Measurements from ENCODE around the gene CTIF. TPM values are rescaled to one million over a fixed set of nuclear protein-coding genes. Genes with fewer than 3 reads are reported as not detected.

Gene CTIF
- polyA plus RNA-seq, 4 donors, result 8.1 to 22.6 (median 11.3) TPM

DNA sequence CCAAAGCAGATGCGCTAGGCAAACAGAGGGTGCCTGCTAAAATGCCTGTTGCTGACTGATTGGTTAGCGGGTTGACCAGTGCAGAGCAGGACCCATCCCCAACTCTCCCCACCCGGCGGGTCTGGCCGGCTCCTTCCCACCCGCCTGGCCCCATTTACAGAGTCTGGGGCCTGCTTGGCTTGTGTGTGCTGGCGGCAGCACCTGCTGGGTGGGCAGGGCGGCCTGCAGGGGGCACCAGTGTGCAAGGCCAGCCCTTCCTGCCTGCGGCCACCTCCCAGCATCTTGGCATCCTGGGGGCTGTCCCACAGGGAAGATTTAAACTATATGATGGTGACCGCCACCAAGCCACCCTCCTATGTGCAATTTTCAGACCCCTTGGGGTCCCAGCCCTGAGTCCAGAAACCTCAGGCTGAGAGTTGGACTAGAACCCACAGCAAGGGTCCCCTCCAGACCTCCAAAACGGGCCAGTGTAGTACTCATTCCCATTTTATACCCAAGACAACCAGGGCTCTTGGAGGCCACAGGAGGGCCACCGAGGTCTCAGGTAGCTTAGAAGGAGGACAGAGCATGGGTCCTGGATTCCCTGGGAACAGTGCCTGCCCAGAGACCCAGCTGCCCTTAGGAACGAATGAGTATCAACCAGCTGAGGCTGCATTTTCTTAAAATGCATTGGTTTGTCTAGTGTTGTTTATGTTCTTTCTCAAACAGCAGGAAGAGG lies 238.4 kb downstream of the CTIF start:
- FAIRE-seq, result no peak

DNA sequence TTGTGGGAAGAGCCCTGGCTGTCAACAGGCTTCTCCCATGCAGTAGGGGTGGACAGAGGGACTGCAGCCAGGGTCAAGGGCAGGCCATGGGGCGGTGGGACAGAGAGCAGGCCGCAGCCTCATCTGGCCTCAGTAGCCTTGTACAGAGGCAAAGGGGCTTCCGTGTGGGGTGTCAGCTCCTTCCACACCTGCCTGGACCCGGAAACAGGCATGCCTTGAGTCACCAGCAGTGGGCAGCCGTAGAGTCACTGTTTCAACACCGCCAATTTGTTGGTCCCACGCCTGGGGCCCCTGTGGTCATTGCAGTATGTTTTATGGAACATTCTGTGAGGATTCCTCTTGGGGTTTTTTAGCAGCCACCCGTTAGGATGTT lies 238.9 kb downstream of the CTIF start:
- H3K4me1 ChIP-seq (ENCODE audit: control insufficient read depth in 3 of 3, insufficient read depth in 2 of 3, low read depth in 1 of 3, low read length in 2 of 3), result peaks cover 5 to 69% (median 5%) of the 10 kb centered on the region in 3 donors
- H3K27me3 ChIP-seq (ENCODE audit: control insufficient read depth in 3 of 3, insufficient read depth in 3 of 3, low read length in 3 of 3), result no peaks in the 10 kb centered on the region
- no peaks in the 10 kb centered on the region for H3K9me3 ChIP-seq (ENCODE audit: control insufficient read depth in 2 of 2, insufficient read depth in 1 of 2, low read depth in 1 of 2, low read length in 1 of 2)
- FAIRE-seq (no peak), DNase-seq (peak in 1 of 2 donors; percentile 61)
- H3K36me3 ChIP-seq (ENCODE audit: control insufficient read depth in 3 of 3, insufficient read depth in 2 of 3, low read depth in 1 of 3, low read length in 3 of 3), result peaks cover 0 to 42% (median 0%) of the 10 kb centered on the region in 3 donors
- WGBS, 3 donors, result 77 to 86% (median 84%) methylated on average over 8 of the region's 8 CpGs
- H3K4me3 ChIP-seq (ENCODE audit: low read depth in 1 of 3, low read length in 3 of 3), result no peak overlapping the region
- H3K27ac ChIP-seq (ENCODE audit: low read depth in 1 of 3, low read length in 2 of 3), result peak overlapping the region in 2 of 3 donors; percentile 58 to 97

More for the DNA sequence above, 238.4 kb downstream of the CTIF start:
- Histone ChIP-seq H3K27ac (ENCODE audit: low read depth in 1 of 3, low read length in 2 of 3) (peak overlapping the region in 2 of 3 donors; percentile 58 to 97), H3K36me3 (ENCODE audit: control insufficient read depth in 3 of 3, insufficient read depth in 2 of 3, low read depth in 1 of 3, low read length in 3 of 3) (peaks cover 0 to 42% (median 0%) of the 10 kb centered on the region in 3 donors), H3K4me3 (ENCODE audit: low read depth in 1 of 3, low read length in 3 of 3) (no peak overlapping the region), H3K9me3 (ENCODE audit: control insufficient read depth in 2 of 2, insufficient read depth in 1 of 2, low read depth in 1 of 2, low read length in 1 of 2) (no peaks in the 10 kb centered on the region), H3K27me3 (ENCODE audit: control insufficient read depth in 3 of 3, insufficient read depth in 3 of 3, low read length in 3 of 3) (no peaks in the 10 kb centered on the region), H3K4me1 (ENCODE audit: control insufficient read depth in 3 of 3, insufficient read depth in 2 of 3, low read depth in 1 of 3, low read length in 2 of 3) (peaks cover 3 to 63% (median 5%) of the 10 kb centered on the region in 3 donors)
- DNase-seq, result peak; percentile 59 to 80
- 30 to 40% (median 39%) methylated on average over 13 of the region's 13 CpGs for WGBS, 3 donors

- WGBS, 3 donors, result 83 to 93% (median 90%) methylated on average over 13 of the region's 13 CpGs
- no peak for FAIRE-seq
Measured at GRCh38 chr18:48778344-48779011, 239.6 kb downstream of the CTIF start.

GRCh38 chr18:48779462-48779861 lies 240.6 kb downstream of the CTIF start:
- Histone ChIP-seq H3K27me3 (ENCODE audit: control insufficient read depth in 3 of 3, insufficient read depth in 3 of 3, low read length in 3 of 3) (no peaks in the 10 kb centered on the region), H3K4me3 (ENCODE audit: low read depth in 1 of 3, low read length in 3 of 3) (no peak overlapping the region), H3K27ac (ENCODE audit: low read depth in 1 of 3, low read length in 2 of 3) (peak overlapping the region in 1 of 3 donors; percentile 97), H3K4me1 (ENCODE audit: control insufficient read depth in 3 of 3, insufficient read depth in 2 of 3, low read depth in 1 of 3, low read length in 2 of 3) (peaks cover 5 to 80% (median 5%) of the 10 kb centered on the region in 3 donors), H3K9me3 (ENCODE audit: control insufficient read depth in 2 of 2, insufficient read depth in 1 of 2, low read depth in 1 of 2, low read length in 1 of 2) (no peaks in the 10 kb centered on the region), H3K36me3 (ENCODE audit: control insufficient read depth in 3 of 3, insufficient read depth in 2 of 3, low read depth in 1 of 3, low read length in 3 of 3) (peaks cover 0 to 41% (median 0%) of the 10 kb centered on the region in 3 donors)
- DNase-seq (no peak), FAIRE-seq (no peak)
- WGBS, 3 donors, result 92 to 95% (median 93%) methylated on average over 7 of the region's 7 CpGs

More at GRCh38 chr18:48778344-48779011, 239.6 kb downstream of the CTIF start:
- Histone ChIP-seq H3K9me3 (ENCODE audit: control insufficient read depth in 2 of 2, insufficient read depth in 1 of 2, low read depth in 1 of 2, low read length in 1 of 2) (no peaks in the 10 kb centered on the region), H3K27me3 (ENCODE audit: control insufficient read depth in 3 of 3, insufficient read depth in 3 of 3, low read length in 3 of 3) (no peaks in the 10 kb centered on the region), H3K36me3 (ENCODE audit: control insufficient read depth in 3 of 3, insufficient read depth in 2 of 3, low read depth in 1 of 3, low read length in 3 of 3) (peaks cover 0 to 40% (median 0%) of the 10 kb centered on the region in 3 donors), H3K4me1 (ENCODE audit: control insufficient read depth in 3 of 3, insufficient read depth in 2 of 3, low read depth in 1 of 3, low read length in 2 of 3) (peaks cover 5 to 76% (median 5%) of the 10 kb centered on the region in 3 donors), H3K4me3 (ENCODE audit: low read depth in 1 of 3, low read length in 3 of 3) (no peak overlapping the region), H3K27ac (ENCODE audit: low read depth in 1 of 3, low read length in 2 of 3) (peak overlapping the region in 1 of 3 donors; percentile 97)
- no peak for DNase-seq

DNA sequence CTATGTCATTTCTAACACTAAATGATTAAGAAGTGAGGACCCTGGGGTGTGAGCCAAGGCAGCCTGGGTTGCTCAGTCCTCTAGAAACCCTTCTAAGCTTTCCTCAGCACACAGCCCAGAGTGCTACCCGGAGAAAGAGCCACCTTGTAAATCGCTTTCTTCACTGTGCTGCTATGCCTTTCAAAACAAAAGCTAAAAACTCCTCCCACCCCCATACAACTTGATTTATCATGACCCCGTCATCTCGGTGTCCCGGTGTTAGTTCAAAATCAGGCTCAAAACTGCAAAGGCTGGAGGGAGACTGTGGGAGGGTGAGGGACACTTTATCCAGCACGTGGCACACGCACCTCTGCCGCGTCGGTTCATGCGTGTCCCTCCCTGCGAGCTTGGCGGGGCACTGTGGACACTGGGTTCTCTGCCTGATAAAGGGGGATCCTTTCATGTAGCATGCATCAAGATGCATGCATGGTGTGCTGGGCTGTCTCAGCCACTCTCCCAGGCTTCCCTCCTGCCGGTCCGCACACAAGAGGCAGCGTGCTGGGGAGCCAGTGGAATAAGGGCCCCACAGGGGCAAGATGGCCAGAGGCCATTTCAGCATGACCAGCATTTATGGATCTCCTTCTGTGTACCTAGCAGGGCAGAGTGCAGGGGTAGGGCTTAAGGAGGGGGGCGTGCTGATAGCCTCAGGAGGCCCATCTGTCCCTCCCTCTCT lies 241.5 kb downstream of the CTIF start:
- Histone ChIP-seq H3K27me3 (ENCODE audit: control insufficient read depth in 3 of 3, insufficient read depth in 3 of 3, low read length in 3 of 3) (no peaks in the 10 kb centered on the region), H3K4me3 (ENCODE audit: low read depth in 1 of 3, low read length in 3 of 3) (peak overlapping the region in 1 of 3 donors; percentile 8), H3K27ac (ENCODE audit: low read depth in 1 of 3, low read length in 2 of 3) (peak overlapping the region in 2 of 3 donors; percentile 22 to 97), H3K36me3 (ENCODE audit: control insufficient read depth in 3 of 3, insufficient read depth in 2 of 3, low read depth in 1 of 3, low read length in 3 of 3) (peaks cover 0 to 36% (median 0%) of the 10 kb centered on the region in 3 donors), H3K9me3 (ENCODE audit: control insufficient read depth in 2 of 2, insufficient read depth in 1 of 2, low read depth in 1 of 2, low read length in 1 of 2) (no peaks in the 10 kb centered on the region), H3K4me1 (ENCODE audit: control insufficient read depth in 3 of 3, insufficient read depth in 2 of 3, low read depth in 1 of 3, low read length in 2 of 3) (peaks cover 5 to 81% (median 5%) of the 10 kb centered on the region in 3 donors)
- DNase-seq (peak in 1 of 2 donors; percentile 83), FAIRE-seq (no peak)
- WGBS, 3 donors, result 70 to 87% (median 83%) methylated on average over 17 of the region's 17 CpGs

DNA sequence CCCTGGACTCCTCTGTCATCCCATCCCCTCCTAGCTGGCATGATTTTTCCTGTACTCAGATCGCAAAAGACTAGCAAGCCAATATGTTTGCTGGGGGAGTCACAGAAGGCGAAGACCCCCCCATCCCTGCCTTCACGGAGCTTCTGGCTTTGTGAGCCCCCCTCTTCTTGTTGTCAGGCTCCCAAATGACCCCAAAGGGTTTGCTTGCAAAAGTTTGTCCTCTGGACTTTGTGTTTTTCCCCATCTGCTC lies 242.0 kb downstream of the CTIF start:
- peaks cover 5 to 86% (median 5%) of the 10 kb centered on the region in 3 donors for H3K4me1 ChIP-seq (ENCODE audit: control insufficient read depth in 3 of 3, insufficient read depth in 2 of 3, low read depth in 1 of 3, low read length in 2 of 3)
- WGBS, 3 donors, result 46 to 64% (median 50%) methylated on average over 3 of the region's 3 CpGs
- no peaks in the 10 kb centered on the region for H3K9me3 ChIP-seq (ENCODE audit: control insufficient read depth in 2 of 2, insufficient read depth in 1 of 2, low read depth in 1 of 2, low read length in 1 of 2)
- FAIRE-seq, result no peak
- H3K36me3 ChIP-seq (ENCODE audit: control insufficient read depth in 3 of 3, insufficient read depth in 2 of 3, low read depth in 1 of 3, low read length in 3 of 3), result peaks cover 0 to 35% (median 0%) of the 10 kb centered on the region in 3 donors
- DNase-seq, result no peak
- no peaks in the 10 kb centered on the region for H3K27me3 ChIP-seq (ENCODE audit: control insufficient read depth in 3 of 3, insufficient read depth in 3 of 3, low read length in 3 of 3)
- peak overlapping the region in 2 of 3 donors; percentile 22 to 97 for H3K27ac ChIP-seq (ENCODE audit: low read depth in 1 of 3, low read length in 2 of 3)
- H3K4me3 ChIP-seq (ENCODE audit: low read depth in 1 of 3, low read length in 3 of 3), result peak overlapping the region in 1 of 3 donors; percentile 8

GRCh38 chr18:48781163-48781987 lies 242.5 kb downstream of the CTIF start:
- FAIRE-seq, result no peak
- Histone ChIP-seq H3K4me3 (ENCODE audit: low read depth in 1 of 3, low read length in 3 of 3) (peak overlapping the region in 1 of 3 donors; percentile 8), H3K9me3 (ENCODE audit: control insufficient read depth in 2 of 2, insufficient read depth in 1 of 2, low read depth in 1 of 2, low read length in 1 of 2) (no peaks in the 10 kb centered on the region), H3K27ac (ENCODE audit: low read depth in 1 of 3, low read length in 2 of 3) (peak overlapping the region; percentile 5 to 97 (median 43)), H3K4me1 (ENCODE audit: control insufficient read depth in 3 of 3, insufficient read depth in 2 of 3, low read depth in 1 of 3, low read length in 2 of 3) (peaks cover 5 to 90% (median 5%) of the 10 kb centered on the region in 3 donors), H3K36me3 (ENCODE audit: control insufficient read depth in 3 of 3, insufficient read depth in 2 of 3, low read depth in 1 of 3, low read length in 3 of 3) (peaks cover 0 to 37% (median 0%) of the 10 kb centered on the region in 3 donors), H3K27me3 (ENCODE audit: control insufficient read depth in 3 of 3, insufficient read depth in 3 of 3, low read length in 3 of 3) (no peaks in the 10 kb centered on the region)
- peak; percentile 80 to 93 for DNase-seq
- WGBS, 3 donors, result 14 to 33% (median 23%) methylated on average over 28 of the region's 28 CpGs

Measured in small intestine (tissue), 7 donors.